HepG2 (cell line): Measurements from ENCODE around the gene TM2D1. TPM values are rescaled to one million over a fixed set of nuclear protein-coding genes. Genes with fewer than 3 reads are reported as not detected.

Experiments
- AHR ChIP-seq: IDR thresholded peaks from 2 replicates; pipeline ENCODE4 v1.6.1; 2018; ENCODE audit warnings: missing genetic modification reagents, missing compliant biosample characterization
- ATF2 ChIP-seq: sonication (generic); formaldehyde crosslinking; IDR thresholded peaks from 2 replicates; pipeline ENCODE4 v1.4.0; 2020; ENCODE audit warnings: missing genetic modification reagents
- CENPT ChIP-seq: sonication (generic); formaldehyde crosslinking; IDR thresholded peaks from 2 replicates; pipeline ENCODE4 v1.8.0; 2022; ENCODE audit warnings: low read depth, mild to moderate bottlenecking, moderate library complexity, missing genetic modification reagents
- E2F2 ChIP-seq: sonication (generic); formaldehyde crosslinking; IDR thresholded peaks from 2 replicates; pipeline ENCODE4 v1.4.0; 2020; ENCODE audit warnings: missing genetic modification reagents, borderline replicate concordance
- FOXC1 ChIP-seq: sonication (generic); formaldehyde crosslinking; IDR thresholded peaks from 2 replicates; pipeline ENCODE4 v1.8.0; 2022; ENCODE audit warnings: mild to moderate bottlenecking, missing genetic modification reagents, borderline replicate concordance
- GATAD2A ChIP-seq: IDR thresholded peaks from 2 replicates; pipeline ENCODE4 v1.6.1; 2016
- HOXA9 ChIP-seq: sonication (generic); formaldehyde crosslinking; IDR thresholded peaks from 2 replicates; pipeline ENCODE4 v1.8.1; 2022; ENCODE audit warnings: missing genetic modification reagents, mild to moderate bottlenecking, moderate library complexity, borderline replicate concordance
- KDM1A ChIP-seq: IDR thresholded peaks from 2 replicates; pipeline ENCODE4 v1.6.1; 2016; ENCODE audit warnings: missing compliant biosample characterization
- NFE2 ChIP-seq: sonication (generic); formaldehyde crosslinking; IDR thresholded peaks from 2 replicates; pipeline ENCODE4 v1.4.0; 2020; ENCODE audit warnings: missing genetic modification reagents
- RARA ChIP-seq: IDR thresholded peaks from 2 replicates; pipeline ENCODE4 v1.6.1; 2016; ENCODE audit warnings: missing genetic modification reagents, missing compliant biosample characterization
- SALL1 ChIP-seq: sonication (generic); formaldehyde crosslinking; IDR thresholded peaks from 2 replicates; pipeline ENCODE4 v1.8.0; 2022; ENCODE audit warnings: mild to moderate bottlenecking, missing genetic modification reagents
- SMYD3 ChIP-seq: sonication (generic); formaldehyde crosslinking; IDR thresholded peaks from 2 replicates; pipeline ENCODE4 v1.8.1; 2023; ENCODE audit warnings: mild to moderate bottlenecking, missing genetic modification reagents
- ZBTB49 ChIP-seq: sonication (generic); formaldehyde crosslinking; IDR thresholded peaks from 2 replicates; pipeline ENCODE4 v1.4.0; 2020; ENCODE audit warnings: missing genetic modification reagents, borderline replicate concordance
- ZNF280B ChIP-seq: sonication (generic); formaldehyde crosslinking; IDR thresholded peaks from 2 replicates; pipeline ENCODE4 v1.5.0; 2020; ENCODE audit warnings: missing genetic modification reagents, mild to moderate bottlenecking, borderline replicate concordance
- ZNF337 ChIP-seq: sonication (generic); formaldehyde crosslinking; IDR thresholded peaks from 2 replicates; pipeline ENCODE4 v1.5.1; 2020; ENCODE audit warnings: missing genetic modification reagents, low read depth, mild to moderate bottlenecking, borderline replicate concordance
- ZNF414 ChIP-seq: sonication (generic); formaldehyde crosslinking; IDR thresholded peaks from 2 replicates; pipeline ENCODE4 v1.5.0; 2020; ENCODE audit warnings: missing genetic modification reagents
- ZNF574 ChIP-seq: sonication (generic); formaldehyde crosslinking; IDR thresholded peaks from 2 replicates; pipeline ENCODE4 v1.4.0; 2020; ENCODE audit warnings: missing genetic modification reagents
- ZNF644 ChIP-seq: IDR thresholded peaks from 2 replicates; pipeline ENCODE4 v1.6.1; 2016; ENCODE audit warnings: low read depth
- polyA plus RNA-seq, 8 experiments: library from polyadenylated mRNA; depleted of rRNA in 3 of 8; stranded (reverse) in 7 of 8; unstranded in 1 of 8; fragments of >200 nt; fragmentation: Illumina TruSeq in 4 of 8; extraction: Trizol in 4 of 8; gene quantifications; 2 replicates each; pipeline versions ENCODE4 v1.2.1 to v1.2.3, GENCODE V29; 2011 to 2016; ENCODE audit warnings: low read depth in 4 of 8, missing spikeins in 1 of 8, mixed read lengths in 1 of 8; ENCODE audit not compliant: insufficient read depth in 1 of 8
- total RNA-seq, 5 experiments: library from RNA; depleted of rRNA; stranded (reverse); fragments of >200 nt; fragmentation: Illumina TruSeq; extraction: Trizol; gene quantifications; 2 replicates each; pipeline ENCODE4 v1.2.3, GENCODE V29; 2016; ENCODE audit warnings: low read depth in 1 of 5

Gene TM2D1
- total and polyA plus RNA-seq, 2 of the 13 experiments (the other 11 are each of a cell fraction or from before 2014, with no cell fraction given): 26.6 to 49.0 TPM

- TF ChIP-seq ZNF574: peak; percentile 99
- TF ChIP-seq CENPT (CRISPR knock-in tag): peak; percentile 60; the same call in 1 of the 2 replicates
- TF ChIP-seq GATAD2A (CRISPR knock-in tag): peak; percentile 65
- no peak for TF ChIP-seq ZNF337 (CRISPR knock-in tag)
- 0 out of 2 replicates have a peak, but pooled peaks have one; percentile 88 for TF ChIP-seq ZNF280B (CRISPR knock-in tag)
- 0 out of 2 replicates have a peak, but pooled peaks have one; percentile 36 for TF ChIP-seq ZNF644
- no peak for TF ChIP-seq E2F2 (CRISPR knock-in tag)
- TF ChIP-seq ATF2 (CRISPR knock-in tag): peak; percentile 69; the same call in 1 of the 2 replicates
- TF ChIP-seq SALL1 (CRISPR knock-in tag): peak; percentile 96
- TF ChIP-seq ZNF414 (CRISPR knock-in tag): peak; percentile 90
- TF ChIP-seq KDM1A (CRISPR knock-in tag): no peak
- peak; percentile 80; the same call in 1 of the 2 replicates for TF ChIP-seq FOXC1
- peak; percentile 29; the same call in 1 of the 2 replicates for TF ChIP-seq RARA (CRISPR knock-in tag)
- TF ChIP-seq SMYD3 (CRISPR knock-in tag): no peak
- 0 out of 2 replicates have a peak, but pooled peaks have one; percentile 19 for TF ChIP-seq NFE2 (CRISPR knock-in tag)
- no peak; the same call in 1 of the 2 replicates for TF ChIP-seq ZBTB49
- no peak for TF ChIP-seq HOXA9 (CRISPR knock-in tag)
- peak; percentile 84; the same call in 1 of the 2 replicates for TF ChIP-seq AHR
Observed at GRCh38 chr1:61724813-61725694, at the start of gene TM2D1 (continued).
